Measurements from ENCODE around the gene ETHE1. TPM values are rescaled to one million over a fixed set of nuclear protein-coding genes. Genes with fewer than 3 reads are reported as not detected.

The ETHE1 gene
- total RNA-seq, 1 experiment from 2014 or later = 45.7 TPM

- DNase-seq (ENCODE audit: low spot score) = no peak
Measured at GRCh38 chr19:43465468-43466120, 61.4 kb downstream of the ETHE1 start, which contains the start of gene LYPD3. LYPD3 (minus strand) TSS chr19:43465608; CDS start chr19:43465571, 37 bp downstream.

GRCh38 chr19:43464134-43464775 is 62.7 kb downstream of the ETHE1 start:
- no peak for DNase-seq (ENCODE audit: low spot score)

GRCh38 chr19:43463381-43464133 is 63.4 kb downstream of the ETHE1 start:
- DNase-seq (ENCODE audit: low spot score) = peak; percentile 91

GRCh38 chr19:43462785-43463380 is 64.1 kb downstream of the ETHE1 start:
- no peak for DNase-seq (ENCODE audit: low spot score)

- no peak for DNase-seq (ENCODE audit: low spot score)
Measured at GRCh38 chr19:43462383-43462782, 64.6 kb downstream of the ETHE1 start.

GRCh38 chr19:43461303-43461702 is 65.7 kb downstream of the ETHE1 start:
- no peak for DNase-seq (ENCODE audit: low spot score)

- DNase-seq (ENCODE audit: low spot score) = no peak
Measured at GRCh38 chr19:43460362-43461016, 66.5 kb downstream of the ETHE1 start.

- DNase-seq (ENCODE audit: low spot score) = peak; percentile 31
Measured at GRCh38 chr19:43457809-43458208, 69.2 kb downstream of the ETHE1 start.

Other genes starting within 250 kb of the ETHE1 start
- gene CD177, start 173.5 kb downstream of the ETHE1 start, total RNA-seq (2014; rRNA removed; shearing (Covaris generic)) = 0.67 and 0.78 TPM in 2 replicates
- gene TEX101, start 112.3 kb downstream of the ETHE1 start, total RNA-seq (2014; rRNA removed; shearing (Covaris generic)) = not detected in 2 replicates
- gene LYPD3, start 61.6 kb downstream of the ETHE1 start, total RNA-seq (2014; rRNA removed; shearing (Covaris generic)) = 0.43 TPM in 1 of 2 replicates, not detected in the other
- gene PHLDB3, start 22.5 kb downstream of the ETHE1 start, total RNA-seq (2014; rRNA removed; shearing (Covaris generic)) = 9.8 and 10.9 TPM in 2 replicates
- 0.62 TPM in 1 of 2 replicates, not detected in the other for gene ZNF575, start 6.0 kb upstream of the ETHE1 start, total RNA-seq (2014; rRNA removed; shearing (Covaris generic))
- 53.9 and 57.1 TPM in 2 replicates for gene XRCC1, start 48.3 kb upstream of the ETHE1 start, total RNA-seq (2014; rRNA removed; shearing (Covaris generic))
- 0.38 TPM in 1 of 2 replicates, not detected in the other for gene PINLYP, start 48.6 kb upstream of the ETHE1 start, total RNA-seq (2014; rRNA removed; shearing (Covaris generic))
- 22.0 and 37.2 TPM in 2 replicates for gene IRGQ, start 68.9 kb upstream of the ETHE1 start, total RNA-seq (2014; rRNA removed; shearing (Covaris generic))
- 15.8 and 22.5 TPM in 2 replicates for gene ZNF576, start 69.4 kb upstream of the ETHE1 start, total RNA-seq (2014; rRNA removed; shearing (Covaris generic))
- gene SRRM5, start 84.9 kb upstream of the ETHE1 start, total RNA-seq (2014; rRNA removed; shearing (Covaris generic)) = not detected in 2 replicates
- gene ZNF428, start 92.4 kb upstream of the ETHE1 start, total RNA-seq (2014; rRNA removed; shearing (Covaris generic)) = 56.8 and 59.2 TPM in 2 replicates
- gene CADM4, start 112.6 kb upstream of the ETHE1 start, total RNA-seq (2014; rRNA removed; shearing (Covaris generic)) = 78.5 and 139 TPM in 2 replicates
- 159 and 160 TPM in 2 replicates for gene PLAUR, start 143.0 kb upstream of the ETHE1 start, total RNA-seq (2014; rRNA removed; shearing (Covaris generic))
- not detected in 2 replicates for gene IRGC, start 188.9 kb upstream of the ETHE1 start, total RNA-seq (2014; rRNA removed; shearing (Covaris generic))
- 15.9 and 23.1 TPM in 2 replicates for gene SMG9, start 227.8 kb upstream of the ETHE1 start, total RNA-seq (2014; rRNA removed; shearing (Covaris generic))

Data from A172 (cell line).